ENCODE measurements around the gene AKR1C1.
"Not testable (repeated sequence)": the region's sequence is repeated elsewhere in the genome, so short reads cannot be mapped to it uniquely, and the experiment has no call there.

The AKR1C1 gene

DNA sequence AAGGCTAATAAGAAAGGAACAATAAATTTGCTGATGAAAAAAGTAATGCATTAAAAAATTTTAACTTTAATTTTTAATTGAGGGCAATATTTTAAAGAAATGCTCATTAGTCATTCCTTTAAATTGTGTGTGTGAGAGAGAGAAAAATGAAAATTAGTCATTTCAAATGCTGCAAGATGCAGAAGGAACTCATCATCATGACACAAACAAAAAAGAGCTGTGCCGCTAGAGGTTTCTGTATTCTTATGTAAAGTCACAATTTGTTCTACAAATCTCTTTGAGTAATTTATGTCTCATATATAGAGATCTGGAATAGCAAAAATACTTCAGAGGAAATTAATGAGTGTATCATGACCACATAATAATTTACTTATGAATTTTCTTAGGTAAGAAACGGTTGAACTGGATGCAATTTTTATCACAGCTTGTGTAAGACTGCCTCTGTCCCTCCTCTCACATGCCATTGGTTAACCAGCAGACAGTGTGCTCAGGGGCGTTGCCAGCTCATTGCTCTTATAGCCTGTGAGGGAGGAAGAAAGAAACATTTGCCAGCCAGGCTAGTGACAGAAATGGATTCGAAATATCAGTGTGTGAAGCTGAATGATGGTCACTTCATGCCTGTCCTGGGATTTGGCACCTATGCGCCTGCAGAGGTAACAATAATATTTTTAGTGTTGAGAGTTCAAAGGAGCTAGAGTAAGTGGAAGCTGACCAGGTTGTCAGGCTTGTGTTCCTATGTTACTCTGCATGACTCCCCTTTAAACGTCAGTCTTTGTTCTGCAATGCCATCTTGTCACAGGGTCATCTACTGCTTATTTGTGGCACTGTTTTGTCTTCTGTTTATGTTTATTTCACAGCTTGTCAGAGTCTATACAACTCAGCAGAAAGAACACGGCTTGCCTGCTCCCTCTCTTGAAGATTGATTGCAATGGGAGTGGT is at the start of gene AKR1C1:
Gene AKR1C1 (plus strand): TSS at position 540 of the 939 bp plus-strand sequence. CDS start 30 bp downstream, at position 570.
- peak; percentile 11 for DNase-seq

DNA sequence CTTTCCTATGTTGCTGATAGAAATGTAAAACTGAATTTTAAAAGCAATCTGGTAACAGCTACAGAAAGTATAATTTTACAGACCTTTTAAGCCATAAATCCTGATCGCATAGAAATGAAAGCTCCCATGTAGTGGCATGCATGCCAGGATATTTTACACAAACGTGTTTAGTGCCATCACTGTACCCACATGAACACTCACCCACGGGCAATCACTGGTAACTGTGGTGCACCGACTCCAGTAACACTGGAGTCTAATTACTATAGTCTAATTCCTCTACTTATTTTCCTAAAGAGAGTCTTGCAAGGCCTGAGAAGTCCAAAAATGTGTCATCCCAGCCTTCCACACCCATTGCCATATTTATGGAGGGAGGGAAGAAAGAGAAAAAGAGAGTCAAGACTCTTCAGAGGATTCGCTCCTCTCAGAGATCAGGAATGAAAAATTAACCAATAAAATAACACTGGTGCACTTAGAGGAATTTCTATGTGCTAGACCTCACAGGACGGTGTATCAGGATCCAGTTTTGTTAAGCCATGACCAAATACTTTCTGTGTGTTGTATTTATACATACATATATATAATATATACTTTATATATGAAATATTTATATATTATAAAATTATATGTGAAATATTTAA is 48.9 kb upstream of the AKR1C1 start:
- no peak for DNase-seq

DNA sequence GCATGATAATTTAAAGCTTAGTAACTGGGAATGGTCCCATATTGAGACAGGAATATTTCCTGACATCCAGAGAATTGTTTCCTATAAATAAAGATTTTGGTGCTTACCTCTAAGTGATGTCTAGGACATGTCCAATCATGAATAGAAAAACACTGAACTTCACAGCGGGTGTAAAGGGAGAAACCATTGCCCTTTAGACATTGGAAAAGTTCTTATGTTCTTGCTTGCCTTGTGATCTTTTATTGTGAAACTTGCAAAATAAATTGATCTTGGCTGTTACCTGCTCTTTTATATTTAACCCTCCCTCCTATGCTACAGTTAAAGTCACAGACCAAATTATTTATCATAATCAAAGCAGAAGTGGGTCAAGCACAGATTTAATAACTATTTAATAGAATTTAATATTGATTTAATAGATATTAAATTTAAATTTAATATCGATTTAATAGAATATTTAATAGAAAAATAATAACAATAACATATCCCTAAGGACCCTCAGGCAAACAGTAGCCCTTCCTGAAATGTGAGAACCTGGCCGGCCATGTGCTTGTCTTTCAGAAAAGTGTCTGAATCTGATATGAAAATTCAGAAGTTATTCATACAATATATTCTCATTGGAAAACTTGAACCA is 47.0 kb upstream of the AKR1C1 start:
- DNase-seq, result no peak

DNA sequence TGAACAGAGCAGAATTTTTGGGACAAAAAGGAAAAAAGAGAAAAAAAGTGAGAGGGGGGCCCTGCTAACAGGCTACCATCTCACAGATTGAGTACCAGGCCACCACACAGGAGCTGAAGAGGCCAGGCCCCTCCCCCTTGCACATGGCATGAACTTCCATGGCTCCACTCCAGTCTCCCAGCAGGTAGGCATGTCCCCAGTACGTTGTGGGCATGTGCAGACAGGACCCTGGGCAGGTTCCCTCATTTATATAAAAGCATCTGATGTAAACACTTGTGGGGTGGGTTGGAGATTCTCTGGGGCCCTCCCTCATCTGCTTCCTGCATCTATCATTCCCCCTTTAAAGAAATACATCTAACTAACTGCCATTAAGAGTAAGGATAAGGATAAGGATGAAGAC is 45.0 kb upstream of the AKR1C1 start:
- no peak for DNase-seq

GRCh38 chr10:4924482-4924881 is 38.7 kb upstream of the AKR1C1 start:
- not testable (repeated sequence) for DNase-seq

DNA sequence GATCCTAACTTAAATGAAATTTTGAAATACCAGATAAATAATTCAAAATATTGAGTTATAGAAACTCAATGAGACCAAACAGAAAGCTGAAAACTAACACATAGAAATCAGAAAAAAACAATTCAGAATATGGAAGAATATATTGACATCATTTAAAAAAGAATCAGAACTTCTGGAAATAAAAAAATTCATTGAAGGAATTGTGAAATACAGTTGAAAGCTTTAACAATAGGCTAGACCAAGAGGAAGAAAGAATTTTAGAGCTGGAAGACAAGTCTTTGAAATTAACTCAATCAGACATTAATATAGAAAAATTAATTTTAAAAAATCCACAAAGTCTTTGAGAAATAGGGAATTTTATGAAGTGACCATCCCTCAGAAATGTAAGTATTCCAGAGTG is 36.8 kb upstream of the AKR1C1 start:
- no peak for DNase-seq

- DNase-seq, result no peak
These were observed 31.6 kb upstream of the AKR1C1 start for GRCh38 chr10:4931587-4931986.

GRCh38 chr10:4934391-4934987 is 28.7 kb upstream of the AKR1C1 start:
- no peak for DNase-seq

DNA sequence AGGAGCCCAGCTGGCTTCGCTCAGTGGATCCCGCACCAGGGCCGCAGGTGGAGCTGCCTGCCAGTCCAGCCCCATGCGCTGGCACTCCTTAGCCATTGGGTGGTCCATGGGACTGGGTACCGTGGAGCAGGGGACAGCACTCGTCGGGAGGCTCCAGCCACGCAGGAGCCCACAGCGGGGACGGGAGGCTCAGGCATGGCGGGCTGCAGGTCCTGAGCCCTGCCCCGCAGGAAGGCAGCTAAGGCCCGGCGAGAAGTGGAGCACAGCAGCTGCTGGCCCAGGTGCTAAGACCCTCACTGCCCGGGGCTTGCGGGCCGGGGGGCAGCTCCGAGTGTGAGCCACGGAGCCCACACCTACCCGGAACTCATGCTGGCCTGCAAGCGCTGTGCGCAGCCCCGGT is 25.9 kb upstream of the AKR1C1 start:
- DNase-seq, result no peak

- no peak for DNase-seq
These were observed 23.8 kb upstream of the AKR1C1 start for GRCh38 chr10:4939224-4940072.

DNA sequence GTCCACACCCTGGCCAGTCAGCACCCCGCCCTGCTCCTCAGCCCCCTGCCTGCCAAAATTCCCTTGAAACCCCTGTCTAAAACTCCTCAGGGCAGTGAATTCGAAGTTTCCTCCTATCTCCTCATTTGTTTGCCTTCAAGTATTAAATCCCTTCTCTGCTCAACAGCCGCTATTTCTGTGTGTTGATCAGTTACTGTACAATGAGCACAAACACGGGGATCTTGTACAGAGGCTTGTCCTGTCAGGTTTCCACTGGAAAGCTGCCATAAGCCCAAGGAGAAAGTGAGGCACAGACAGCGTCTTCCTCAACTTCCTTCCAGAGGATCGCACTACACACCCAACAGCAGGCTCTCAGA is 23.2 kb upstream of the AKR1C1 start:
- not testable (repeated sequence) for DNase-seq

- not testable (repeated sequence) for DNase-seq
These were observed 22.3 kb upstream of the AKR1C1 start for GRCh38 chr10:4940909-4941308.

DNA sequence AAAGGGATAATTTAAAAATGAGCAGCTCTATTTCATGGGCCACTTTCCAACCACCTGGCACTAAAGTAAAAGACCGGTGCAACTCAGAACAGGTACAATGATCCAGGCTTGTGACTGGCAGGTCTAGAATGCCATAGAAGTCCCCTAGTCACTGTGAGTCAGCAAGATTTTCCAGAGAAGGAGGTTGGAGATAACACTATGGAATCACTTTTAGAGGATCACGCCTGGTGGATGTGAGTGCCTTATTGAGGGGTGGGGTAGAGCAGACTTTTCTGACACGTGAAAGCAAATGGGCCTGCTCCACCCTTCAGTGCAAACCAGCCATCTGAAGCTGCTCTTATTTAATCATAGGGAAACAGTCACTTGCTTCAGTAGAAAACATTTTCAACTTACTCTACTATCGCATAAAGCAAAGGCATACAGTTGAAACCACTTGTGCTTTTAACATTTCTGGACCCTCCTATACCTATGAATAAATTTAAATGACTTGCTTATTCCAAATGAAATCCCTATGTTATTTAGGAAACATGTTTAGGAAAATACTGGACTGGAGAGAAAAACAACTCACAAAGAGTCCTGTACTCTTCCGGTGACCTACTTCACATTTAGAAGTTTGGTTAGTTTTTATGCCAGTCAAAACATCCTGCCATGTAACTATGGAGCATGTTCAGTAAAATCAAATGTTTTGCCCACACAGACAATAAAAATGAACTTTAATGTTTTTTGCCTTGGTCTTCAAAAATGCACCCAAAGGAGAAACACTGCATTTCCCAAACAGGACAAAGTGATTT is 21.5 kb upstream of the AKR1C1 start:
- DNase-seq, result no peak

GRCh38 chr10:4942931-4943330 is 20.3 kb upstream of the AKR1C1 start:
- not testable (repeated sequence) for DNase-seq

- not testable (repeated sequence) for DNase-seq
These were observed 19.8 kb upstream of the AKR1C1 start for GRCh38 chr10:4943416-4943815.

GRCh38 chr10:4943821-4944220 is 19.4 kb upstream of the AKR1C1 start:
- DNase-seq, result no peak

DNA sequence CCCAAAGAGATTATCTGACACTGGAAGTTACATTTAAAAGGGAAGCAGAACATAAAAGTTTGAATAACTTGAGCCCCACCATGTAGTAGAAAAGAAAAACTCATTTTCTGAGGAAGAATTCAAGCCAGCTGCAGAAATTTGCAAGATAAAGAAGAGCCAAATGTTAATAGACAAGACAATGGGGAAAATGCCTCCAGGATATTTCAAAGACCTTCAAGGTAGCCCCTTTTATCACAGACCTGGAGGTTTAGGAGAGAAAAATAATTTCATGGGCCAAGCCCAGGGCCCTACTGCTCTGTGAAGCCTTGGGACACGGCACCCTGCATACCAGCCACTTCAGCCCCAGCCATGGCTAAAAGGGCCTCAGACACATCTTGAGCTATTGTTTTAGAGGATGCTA is 18.4 kb upstream of the AKR1C1 start:
- no peak for DNase-seq

GRCh38 chr10:4945766-4946717 is 17.2 kb upstream of the AKR1C1 start:
- no peak for DNase-seq

- DNase-seq, result no peak
These were observed 16.1 kb upstream of the AKR1C1 start for GRCh38 chr10:4947039-4947634.
